ENCODE results near the gene PACSIN1.

PACSIN1 gene

DNA sequence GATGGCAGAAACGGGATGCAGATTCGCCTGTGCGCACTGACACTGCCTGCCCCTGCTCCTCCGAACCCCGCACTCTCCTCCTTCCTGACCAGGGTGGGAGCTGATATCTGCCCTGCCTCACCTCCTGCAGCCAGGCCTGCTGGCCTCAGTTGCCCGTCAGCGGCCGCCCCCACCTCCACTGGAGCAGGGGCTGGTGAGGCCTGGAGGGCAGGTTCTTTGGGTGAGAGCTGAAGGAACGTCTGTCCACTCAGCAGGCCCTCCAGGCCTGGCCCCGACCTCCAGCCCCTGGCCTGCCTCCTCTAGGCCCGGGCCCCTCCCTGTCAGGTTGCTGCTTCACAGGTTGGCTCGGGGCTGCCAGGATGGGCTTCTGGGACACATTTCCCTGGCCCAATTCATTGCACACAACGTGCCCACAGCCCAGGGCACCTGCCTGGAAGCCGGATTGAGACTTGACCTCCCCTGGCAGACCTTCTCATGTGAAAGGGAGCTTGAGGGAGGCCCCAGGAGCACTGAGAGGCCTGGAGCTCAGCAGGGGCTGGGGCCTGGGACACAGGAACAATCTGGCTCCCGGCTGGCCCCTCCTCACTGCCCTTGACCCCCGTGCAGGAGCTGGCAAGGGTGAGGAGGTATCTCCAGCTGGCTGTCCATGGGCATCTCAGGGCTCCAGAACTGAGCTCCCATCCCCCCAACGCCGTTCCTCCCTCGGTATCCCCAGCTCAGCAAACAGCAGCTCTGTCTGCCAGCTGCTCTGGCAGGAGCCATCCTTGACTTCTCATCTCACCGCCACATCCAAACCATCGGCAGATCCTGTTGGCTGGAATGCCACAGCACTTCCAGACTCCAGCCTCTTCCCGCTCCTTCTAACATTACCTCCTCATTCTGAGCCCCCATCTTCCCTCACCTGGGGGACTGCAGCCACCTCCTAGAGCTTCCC is 50.8 kb downstream of the PACSIN1 start:
- DNase-seq = no peak

- no peak for DNase-seq
Observed at GRCh38 chr6:34517461-34517881, 51.6 kb downstream of the PACSIN1 start.

GRCh38 chr6:34517966-34518365 is 52.1 kb downstream of the PACSIN1 start:
- DNase-seq = no peak

- DNase-seq = no peak
Observed at GRCh38 chr6:34518669-34519365, 52.9 kb downstream of the PACSIN1 start.

GRCh38 chr6:34519971-34520644 is 54.2 kb downstream of the PACSIN1 start:
- DNase-seq = no peak

GRCh38 chr6:34520645-34521462 is 55.0 kb downstream of the PACSIN1 start:
- DNase-seq = no peak

DNA sequence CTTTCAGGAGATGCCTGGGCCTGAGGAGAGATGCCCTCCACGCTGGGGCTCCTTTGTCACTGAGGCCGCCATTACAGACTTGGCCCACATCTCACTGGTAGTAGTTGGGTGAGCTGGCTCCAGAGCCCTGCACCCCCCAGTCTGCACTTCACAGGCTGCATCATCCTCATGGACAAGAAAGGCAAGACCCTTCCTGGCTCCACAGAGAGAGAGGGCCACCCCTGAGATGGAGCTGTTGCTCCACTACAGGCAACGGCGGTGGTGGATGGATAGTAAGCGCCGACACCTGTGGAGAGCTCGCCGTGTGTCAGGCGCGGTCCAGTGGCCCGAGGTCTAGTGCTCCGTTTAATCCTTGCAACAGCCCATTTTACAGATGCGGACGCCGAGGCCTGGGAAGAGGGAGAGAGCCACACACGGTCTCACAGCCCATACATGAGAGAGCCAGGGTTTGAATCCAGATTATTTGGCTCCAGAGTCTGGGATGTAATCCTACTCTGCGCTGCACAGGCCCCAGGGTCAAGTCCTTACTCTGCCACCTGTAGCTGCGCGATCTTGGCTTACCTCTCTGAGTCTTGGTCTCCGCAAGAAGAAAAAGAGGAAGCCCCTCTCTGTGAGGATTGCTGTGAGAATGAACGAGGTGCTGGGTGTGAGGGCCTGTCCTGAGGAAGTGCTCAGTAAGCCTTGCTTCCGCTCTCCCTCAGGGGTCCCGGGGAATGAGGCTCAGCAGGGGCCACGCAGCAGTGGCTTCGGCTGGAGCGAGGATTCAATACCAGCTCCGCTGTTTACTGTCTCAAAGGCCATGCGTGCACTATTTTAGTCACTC is 55.8 kb downstream of the PACSIN1 start:
- no peak for DNase-seq

DNA sequence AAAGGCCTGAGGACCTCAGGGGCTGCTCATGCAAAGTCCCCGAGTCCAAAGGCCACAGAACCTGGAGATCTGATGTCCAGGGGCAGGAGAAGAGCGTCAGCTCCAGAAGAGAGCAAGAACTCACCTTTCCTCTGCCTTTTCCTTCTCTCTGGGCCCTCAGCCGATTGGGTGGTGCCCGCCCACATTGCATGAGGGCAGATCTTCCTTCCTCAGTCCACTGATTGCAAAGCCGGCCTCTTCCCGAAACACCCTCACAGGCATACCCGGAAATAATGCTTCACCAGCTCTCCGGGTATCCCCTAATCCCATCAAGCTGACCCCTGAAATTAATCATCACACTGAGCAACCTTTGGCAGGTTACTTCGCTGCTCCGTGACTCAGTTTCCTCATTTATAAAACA is 56.9 kb downstream of the PACSIN1 start:
- no peak for DNase-seq

DNA sequence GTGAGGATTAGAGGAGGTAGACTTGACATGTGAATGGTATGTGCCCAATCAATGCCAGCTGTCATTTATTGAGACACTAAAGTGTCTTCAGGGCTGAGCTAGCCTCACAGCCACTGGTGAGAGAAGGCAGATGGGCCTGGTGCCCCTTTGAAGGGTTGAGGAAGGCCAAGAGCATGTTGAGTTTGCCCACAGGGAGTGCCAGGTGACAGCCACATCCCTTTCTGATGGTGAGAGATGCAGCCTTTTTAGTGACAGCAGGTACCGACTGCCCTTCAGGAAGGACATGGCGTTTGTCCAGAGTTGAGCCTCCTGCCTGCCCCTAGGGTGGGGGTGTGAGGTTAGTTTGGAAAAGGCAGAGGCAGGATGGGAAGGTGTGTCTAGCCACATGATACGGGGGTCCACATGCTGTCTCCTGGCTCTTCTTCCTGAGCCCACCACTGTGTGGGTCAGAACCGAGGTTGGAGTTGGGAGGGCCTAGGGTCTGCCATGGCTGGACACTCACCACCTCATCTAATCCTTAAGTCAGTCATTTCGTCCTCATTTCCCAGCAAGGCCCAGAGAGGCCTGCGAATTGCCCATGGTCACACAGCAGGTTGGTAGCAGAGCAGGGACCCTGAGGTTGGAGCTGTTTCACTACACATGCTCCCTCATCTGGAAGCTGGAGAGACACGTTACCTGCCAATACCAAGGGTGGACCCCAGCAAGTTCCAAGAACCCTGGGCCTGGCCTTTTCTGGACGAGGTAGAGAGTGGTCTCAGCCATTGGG is 57.7 kb downstream of the PACSIN1 start:
- no peak for DNase-seq

DNA sequence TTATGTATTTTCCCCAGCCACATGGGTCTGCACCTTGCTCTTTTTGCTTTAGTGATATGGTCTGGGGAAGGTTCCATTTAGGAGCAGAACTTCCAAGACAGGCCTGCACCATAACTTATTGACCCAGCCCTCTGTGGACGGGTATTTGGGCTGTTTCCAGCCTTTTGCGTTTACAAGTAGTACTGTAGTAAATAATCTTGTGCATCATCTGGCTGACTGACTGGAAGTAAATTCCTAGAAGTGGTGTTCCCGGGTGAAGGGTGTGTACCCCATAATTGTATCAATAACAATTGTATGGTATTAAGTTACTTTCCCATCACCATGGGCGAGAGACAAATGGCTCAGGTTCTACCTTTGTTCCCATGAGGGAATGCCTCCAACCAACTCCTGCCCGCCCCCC is 58.6 kb downstream of the PACSIN1 start:
- no peak for DNase-seq

DNA sequence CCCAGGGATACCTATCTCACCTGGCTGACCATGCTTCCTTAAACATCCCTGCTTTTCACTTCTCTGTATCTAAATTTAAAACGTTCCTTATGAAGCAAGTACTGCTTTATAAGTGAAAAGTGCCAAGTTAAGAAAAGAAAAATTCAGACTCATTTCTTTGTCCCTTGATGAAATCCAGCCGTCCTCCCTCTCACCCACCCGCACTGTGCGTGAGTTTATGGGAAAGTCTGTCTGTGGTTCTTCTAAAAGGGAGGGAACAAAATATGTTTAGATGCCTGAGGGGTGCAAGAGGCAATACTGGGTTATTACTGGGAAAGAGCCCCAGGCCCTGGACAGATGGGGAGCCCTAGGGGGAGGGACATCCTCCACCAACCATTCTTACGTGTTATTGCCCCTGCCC is 59.1 kb downstream of the PACSIN1 start:
- no peak for DNase-seq

DNA sequence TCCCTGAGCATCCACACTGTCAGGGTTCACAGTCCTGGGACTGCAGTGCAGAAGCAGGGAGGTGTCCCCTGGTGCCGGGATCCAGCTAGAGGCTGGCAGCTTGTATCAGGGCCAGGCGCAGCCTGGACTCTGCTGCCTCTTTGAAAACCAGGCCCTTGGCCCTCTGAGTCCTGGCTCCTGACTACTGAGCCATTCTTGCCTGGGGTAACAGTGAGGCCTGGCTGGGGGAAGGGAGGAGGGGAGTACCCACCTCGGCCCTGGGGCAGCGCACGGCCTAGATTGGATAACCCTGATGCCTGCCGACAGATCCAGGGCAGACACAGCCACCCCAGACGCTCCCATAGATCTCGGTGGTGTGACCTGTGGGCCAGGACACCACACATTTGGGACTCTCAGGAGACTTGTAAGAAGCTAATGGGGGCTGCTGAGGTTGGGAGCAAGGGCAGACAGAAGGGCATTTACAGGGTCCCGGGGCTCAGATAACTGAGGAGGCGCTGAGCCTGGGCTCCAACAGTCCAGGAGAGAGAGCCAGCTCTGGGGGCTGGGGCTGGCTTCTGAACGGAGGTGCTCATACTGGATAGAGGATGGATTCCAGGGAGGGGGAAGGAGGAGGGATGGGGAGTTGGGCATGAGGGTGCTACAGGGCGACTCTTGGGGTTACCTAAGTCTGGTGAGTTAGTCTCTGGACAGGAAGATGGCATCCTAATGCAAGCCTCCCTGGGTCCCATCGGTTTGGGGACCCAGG is 59.7 kb downstream of the PACSIN1 start:
- no peak for DNase-seq

- no peak for DNase-seq
Observed at GRCh38 chr6:34526241-34526972, 60.5 kb downstream of the PACSIN1 start.

- DNase-seq = peak; percentile 71
Observed at GRCh38 chr6:34526992-34527728, 61.3 kb downstream of the PACSIN1 start.

GRCh38 chr6:34527751-34528670 is 62.1 kb downstream of the PACSIN1 start:
- no peak for DNase-seq

DNA sequence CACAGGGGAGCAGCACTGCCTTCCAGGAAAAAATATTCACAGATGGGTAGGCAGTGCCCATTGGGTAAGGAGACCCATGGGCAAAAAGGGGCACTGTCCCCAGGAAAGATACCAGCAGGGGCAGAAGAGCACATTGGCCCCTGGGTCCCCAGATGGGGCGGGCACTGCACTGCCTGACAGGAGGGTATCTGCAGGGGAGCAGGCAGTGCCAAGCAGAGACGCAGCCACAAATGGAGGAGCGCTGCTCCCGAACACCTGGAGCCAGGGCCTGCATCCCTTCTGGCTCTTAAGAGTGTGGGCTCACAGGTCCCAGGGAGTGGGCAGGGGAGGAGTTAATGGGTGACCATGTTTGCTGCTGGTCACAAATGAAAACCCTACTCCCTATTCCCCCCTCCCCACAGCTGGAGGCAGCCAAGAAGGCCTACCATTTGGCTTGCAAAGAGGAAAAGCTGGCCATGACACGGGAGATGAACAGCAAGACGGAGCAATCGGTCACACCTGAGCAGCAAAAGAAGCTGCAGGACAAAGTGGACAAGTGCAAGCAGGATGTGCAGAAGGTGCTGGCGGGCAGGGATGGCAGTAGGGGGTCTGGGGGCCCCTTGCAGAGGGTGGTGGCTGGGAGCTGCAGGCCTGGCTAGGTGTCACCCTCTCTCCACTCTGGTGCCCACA is 63.3 kb downstream of the PACSIN1 start:
- DNase-seq = no peak

Measured in NCI-H2081 treated with DMSO at 0.1 percent for 48 hours (cell line).